ENCODE data around the gene ANKRD22. TPM values are rescaled to one million over a fixed set of nuclear protein-coding genes. Genes with fewer than 3 reads are reported as not detected.

Gene ANKRD22
- total RNA-seq, 1 donor from 2014 or later = not detected

DNA sequence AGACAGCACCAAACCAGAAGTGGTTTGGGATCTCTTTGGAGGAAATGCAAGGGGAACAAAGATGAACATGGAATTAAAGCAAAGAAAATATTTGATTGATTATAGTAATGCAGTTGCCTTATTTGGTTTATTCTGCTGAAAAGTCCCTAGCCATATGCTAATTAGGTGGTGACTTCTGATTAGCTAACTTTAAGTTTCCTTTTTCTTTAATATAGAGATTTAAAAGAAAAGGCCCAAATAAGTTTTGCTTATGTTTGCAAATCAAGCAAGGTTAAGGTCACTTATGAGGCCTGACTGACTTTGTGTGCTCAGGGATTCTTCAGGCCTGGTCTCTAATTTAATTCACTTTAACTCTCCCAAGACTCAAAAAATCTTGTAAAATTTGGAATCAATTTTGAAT, 6.2 kb upstream of the ANKRD22 start:
- H3K79me2 ChIP-seq (ENCODE audit: insufficient read depth, low read length) = no peaks in the 10 kb centered on the region
- H3K4me3 ChIP-seq (ENCODE audit: insufficient read depth, low read depth, low read length) = no peak overlapping the region
- Mint-ChIP-seq H3K9me3 (ENCODE audit: unreplicated experiment) (peaks cover 3% of the 10 kb centered on the region), H3K4me1 (ENCODE audit: low read depth, unreplicated experiment) (no peaks in the 10 kb centered on the region), H3K27ac (ENCODE audit: unreplicated experiment) (no peak overlapping the region), H3K4me3 (ENCODE audit: unreplicated experiment) (no peak overlapping the region), H3K36me3 (ENCODE audit: low read depth, unreplicated experiment) (no peaks in the 10 kb centered on the region), H3K27me3 (ENCODE audit: low read depth, unreplicated experiment) (peaks cover 9% of the 10 kb centered on the region)
- H3K36me3 ChIP-seq (ENCODE audit: insufficient read depth, low read length) = no peaks in the 10 kb centered on the region
- H3K9ac ChIP-seq (ENCODE audit: low read length) = no peak overlapping the region
- H3K4me2 ChIP-seq (ENCODE audit: low read length) = no peak overlapping the region
- H3K27me3 ChIP-seq (ENCODE audit: insufficient read depth, low read length) = peaks cover 2% of the 10 kb centered on the region
- TF ChIP-seq EZH2 (IDR thresholded peaks at IDR 0.05; ENCODE audit: insufficient read depth, low read length) = no peak
- TF ChIP-seq, protein P1, sequence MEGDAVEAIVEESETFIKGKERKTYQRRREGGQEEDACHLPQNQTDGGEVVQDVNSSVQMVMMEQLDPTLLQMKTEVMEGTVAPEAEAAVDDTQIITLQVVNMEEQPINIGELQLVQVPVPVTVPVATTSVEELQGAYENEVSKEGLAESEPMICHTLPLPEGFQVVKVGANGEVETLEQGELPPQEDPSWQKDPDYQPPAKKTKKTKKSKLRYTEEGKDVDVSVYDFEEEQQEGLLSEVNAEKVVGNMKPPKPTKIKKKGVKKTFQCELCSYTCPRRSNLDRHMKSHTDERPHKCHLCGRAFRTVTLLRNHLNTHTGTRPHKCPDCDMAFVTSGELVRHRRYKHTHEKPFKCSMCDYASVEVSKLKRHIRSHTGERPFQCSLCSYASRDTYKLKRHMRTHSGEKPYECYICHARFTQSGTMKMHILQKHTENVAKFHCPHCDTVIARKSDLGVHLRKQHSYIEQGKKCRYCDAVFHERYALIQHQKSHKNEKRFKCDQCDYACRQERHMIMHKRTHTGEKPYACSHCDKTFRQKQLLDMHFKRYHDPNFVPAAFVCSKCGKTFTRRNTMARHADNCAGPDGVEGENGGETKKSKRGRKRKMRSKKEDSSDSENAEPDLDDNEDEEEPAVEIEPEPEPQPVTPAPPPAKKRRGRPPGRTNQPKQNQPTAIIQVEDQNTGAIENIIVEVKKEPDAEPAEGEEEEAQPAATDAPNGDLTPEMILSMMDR (IDR thresholded peaks at IDR 0.05; ENCODE audit: insufficient read depth, low read depth, low read length) = no peak
- DNase-seq (ENCODE audit: low read depth) (no peak), FAIRE-seq (no peak)
- H2AFZ ChIP-seq (ENCODE audit: low read depth, low read length) = no peak overlapping the region
- no peaks in the 10 kb centered on the region for H4K20me1 ChIP-seq (ENCODE audit: insufficient read depth, low read length)
- no peaks in the 10 kb centered on the region for H3K4me1 ChIP-seq (ENCODE audit: insufficient read depth, low read length)
- no peak overlapping the region for H3K27ac ChIP-seq (ENCODE audit: low read depth, low read length)
- no peaks in the 10 kb centered on the region for H3K9me3 ChIP-seq (ENCODE audit: insufficient read depth, low read depth, low read length)

DNA sequence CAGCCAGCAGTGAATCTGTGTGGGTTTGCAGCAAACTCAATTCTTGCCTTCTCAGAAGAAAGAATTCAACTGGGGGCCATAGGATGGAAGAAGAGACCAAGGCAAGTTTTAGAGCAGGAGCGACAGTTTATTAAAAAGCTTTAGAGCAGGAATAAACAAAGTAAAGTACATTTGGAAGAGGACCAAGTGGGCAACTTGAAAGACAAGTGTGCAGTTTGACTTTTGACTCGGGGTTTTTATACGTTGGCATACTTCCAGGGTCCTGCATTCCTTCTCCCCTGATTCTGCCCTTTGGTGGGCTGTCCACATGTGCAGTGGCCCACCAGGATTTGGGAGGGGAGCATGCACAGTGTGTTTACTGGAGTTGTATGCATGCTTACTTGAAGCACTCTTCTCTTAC, 3.0 kb upstream of the ANKRD22 start:
- Histone ChIP-seq H3K4me2 (ENCODE audit: low read length) (no peak overlapping the region), H3K79me2 (ENCODE audit: insufficient read depth, low read length) (no peaks in the 10 kb centered on the region), H3K4me3 (ENCODE audit: insufficient read depth, low read depth, low read length) (no peak overlapping the region), H3K4me1 (ENCODE audit: insufficient read depth, low read length) (no peaks in the 10 kb centered on the region), H3K9ac (ENCODE audit: low read length) (no peak overlapping the region), H2AFZ (ENCODE audit: low read depth, low read length) (no peak overlapping the region), H4K20me1 (ENCODE audit: insufficient read depth, low read length) (no peaks in the 10 kb centered on the region), H3K36me3 (ENCODE audit: insufficient read depth, low read length) (no peaks in the 10 kb centered on the region), H3K27me3 (ENCODE audit: insufficient read depth, low read length) (no peaks in the 10 kb centered on the region), H3K9me3 (ENCODE audit: insufficient read depth, low read depth, low read length) (no peaks in the 10 kb centered on the region), H3K27ac (ENCODE audit: low read depth, low read length) (no peak overlapping the region)
- peaks cover 4% of the 10 kb centered on the region for H3K27me3 Mint-ChIP-seq (ENCODE audit: low read depth, unreplicated experiment)
- H3K27ac Mint-ChIP-seq (ENCODE audit: unreplicated experiment) = no peak overlapping the region
- no peak for TF ChIP-seq EZH2 (IDR thresholded peaks at IDR 0.05; ENCODE audit: insufficient read depth, low read length)
- TF ChIP-seq, protein P1 (IDR thresholded peaks at IDR 0.05; ENCODE audit: insufficient read depth, low read depth, low read length) = no peak
- FAIRE-seq = no peak
- peaks cover 3% of the 10 kb centered on the region for H3K9me3 Mint-ChIP-seq (ENCODE audit: unreplicated experiment)
- H3K36me3 Mint-ChIP-seq (ENCODE audit: low read depth, unreplicated experiment) = no peaks in the 10 kb centered on the region
- DNase-seq (ENCODE audit: low read depth) = no peak
- H3K4me1 Mint-ChIP-seq (ENCODE audit: low read depth, unreplicated experiment) = no peaks in the 10 kb centered on the region
- no peak overlapping the region for H3K4me3 Mint-ChIP-seq (ENCODE audit: unreplicated experiment)

DNA sequence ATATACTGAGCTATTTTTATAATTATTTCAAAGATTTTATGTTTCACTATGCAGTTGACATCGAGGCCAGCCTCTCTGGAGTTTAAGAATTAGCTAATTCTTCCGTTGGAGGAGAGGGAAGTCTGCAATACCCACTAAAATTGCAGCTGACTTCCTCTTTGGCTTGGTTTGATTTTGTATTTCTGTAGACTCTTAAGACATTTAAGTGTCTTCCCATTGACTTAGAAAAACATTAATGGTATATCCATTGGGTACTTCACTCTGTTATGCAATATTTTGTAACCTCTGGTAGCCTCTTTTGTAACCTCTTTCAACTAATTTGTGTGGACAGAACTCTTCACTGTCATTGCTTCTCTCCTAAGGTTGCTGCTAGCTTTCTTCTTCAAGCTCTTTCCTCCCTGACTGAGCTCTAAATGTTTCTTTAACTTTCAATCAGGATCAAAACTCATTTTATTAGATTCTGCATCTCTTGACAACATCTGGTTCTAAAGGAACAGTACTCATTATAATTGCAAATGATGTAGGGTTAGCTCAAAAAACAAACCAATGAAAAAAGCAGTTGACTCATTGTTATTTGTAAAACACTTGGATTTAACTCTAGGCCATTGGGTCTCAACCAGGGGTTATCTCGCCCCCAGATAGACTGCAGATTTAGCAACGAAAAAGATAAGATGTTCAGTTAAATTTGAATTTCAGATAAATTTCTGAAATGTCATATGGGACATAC, 1.7 kb upstream of the ANKRD22 start:
- no peaks in the 10 kb centered on the region for H3K36me3 Mint-ChIP-seq (ENCODE audit: low read depth, unreplicated experiment)
- H3K27ac Mint-ChIP-seq (ENCODE audit: unreplicated experiment) = no peak overlapping the region
- DNase-seq (ENCODE audit: low read depth) = no peak
- Histone ChIP-seq H3K4me3 (ENCODE audit: insufficient read depth, low read depth, low read length) (no peak overlapping the region), H3K4me1 (ENCODE audit: insufficient read depth, low read length) (peaks cover 11% of the 10 kb centered on the region), H2AFZ (ENCODE audit: low read depth, low read length) (no peak overlapping the region), H4K20me1 (ENCODE audit: insufficient read depth, low read length) (no peaks in the 10 kb centered on the region), H3K36me3 (ENCODE audit: insufficient read depth, low read length) (no peaks in the 10 kb centered on the region), H3K27ac (ENCODE audit: low read depth, low read length) (no peak overlapping the region), H3K79me2 (ENCODE audit: insufficient read depth, low read length) (no peaks in the 10 kb centered on the region), H3K27me3 (ENCODE audit: insufficient read depth, low read length) (no peaks in the 10 kb centered on the region), H3K9me3 (ENCODE audit: insufficient read depth, low read depth, low read length) (no peaks in the 10 kb centered on the region), H3K4me2 (ENCODE audit: low read length) (no peak overlapping the region), H3K9ac (ENCODE audit: low read length) (no peak overlapping the region)
- no peak for FAIRE-seq
- H3K4me1 Mint-ChIP-seq (ENCODE audit: low read depth, unreplicated experiment) = peaks cover 3% of the 10 kb centered on the region
- peaks cover 4% of the 10 kb centered on the region for H3K27me3 Mint-ChIP-seq (ENCODE audit: low read depth, unreplicated experiment)
- H3K4me3 Mint-ChIP-seq (ENCODE audit: unreplicated experiment) = no peak overlapping the region
- no peaks in the 10 kb centered on the region for H3K9me3 Mint-ChIP-seq (ENCODE audit: unreplicated experiment)
- TF ChIP-seq, protein P1 (IDR thresholded peaks at IDR 0.05; ENCODE audit: insufficient read depth, low read depth, low read length) = no peak
- no peak for TF ChIP-seq EZH2 (IDR thresholded peaks at IDR 0.05; ENCODE audit: insufficient read depth, low read length)
